GM12873 (cell line): ENCODE data around the gene SORCS2.

Experiments used
- TF ChIP-seq, protein P1 (sequence below): IDR thresholded peaks from 2 replicates; pipeline ENCODE4 v1.5.1; 2012; ENCODE audit warnings: low read depth, mild to moderate bottlenecking, moderate library complexity, low read length, control low read depth; ENCODE audit not compliant: insufficient read depth; ENCODE audit errors: missing control alignments

Gene SORCS2

DNA sequence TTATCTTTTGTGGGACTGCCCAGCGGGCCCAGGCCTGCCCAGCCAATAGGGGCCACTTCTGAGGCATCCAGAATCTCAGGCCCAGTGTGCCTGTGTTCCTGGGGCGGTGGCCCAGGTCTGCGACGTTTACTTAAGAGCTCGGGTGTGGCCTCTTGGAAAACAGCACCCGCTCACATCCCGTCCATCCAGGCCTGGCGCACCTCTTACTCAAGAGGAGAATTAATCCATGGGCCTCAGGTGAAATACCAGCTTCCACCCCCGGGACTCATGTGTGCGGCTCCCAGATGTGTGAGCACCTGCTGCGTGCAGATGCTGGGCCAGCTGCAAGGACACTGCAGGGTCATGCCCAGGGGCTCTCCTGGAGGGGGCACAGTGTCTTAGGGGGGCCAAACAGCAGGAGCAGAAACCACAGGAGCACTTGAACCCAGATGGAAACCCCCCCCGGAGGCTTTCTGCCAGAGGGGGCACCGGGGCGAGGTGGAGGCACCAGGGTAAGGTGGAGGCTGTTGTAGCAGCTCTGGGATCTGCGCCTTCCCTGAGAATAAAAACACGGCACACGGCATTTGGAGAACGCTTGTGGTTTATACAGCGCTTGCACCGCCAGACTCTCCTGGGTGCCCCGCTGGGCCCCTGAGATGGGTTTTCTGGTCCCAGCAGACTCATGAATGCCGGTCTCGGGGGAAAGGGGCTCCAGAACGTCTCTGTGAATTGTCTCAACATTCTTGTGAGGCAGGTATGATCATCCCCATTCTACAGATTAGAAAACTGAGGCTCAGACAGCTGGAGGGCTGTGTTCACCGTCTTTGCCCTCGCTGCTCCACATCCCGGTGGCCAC, 239.6 kb downstream of the SORCS2 start:
- TF ChIP-seq, protein P1, sequence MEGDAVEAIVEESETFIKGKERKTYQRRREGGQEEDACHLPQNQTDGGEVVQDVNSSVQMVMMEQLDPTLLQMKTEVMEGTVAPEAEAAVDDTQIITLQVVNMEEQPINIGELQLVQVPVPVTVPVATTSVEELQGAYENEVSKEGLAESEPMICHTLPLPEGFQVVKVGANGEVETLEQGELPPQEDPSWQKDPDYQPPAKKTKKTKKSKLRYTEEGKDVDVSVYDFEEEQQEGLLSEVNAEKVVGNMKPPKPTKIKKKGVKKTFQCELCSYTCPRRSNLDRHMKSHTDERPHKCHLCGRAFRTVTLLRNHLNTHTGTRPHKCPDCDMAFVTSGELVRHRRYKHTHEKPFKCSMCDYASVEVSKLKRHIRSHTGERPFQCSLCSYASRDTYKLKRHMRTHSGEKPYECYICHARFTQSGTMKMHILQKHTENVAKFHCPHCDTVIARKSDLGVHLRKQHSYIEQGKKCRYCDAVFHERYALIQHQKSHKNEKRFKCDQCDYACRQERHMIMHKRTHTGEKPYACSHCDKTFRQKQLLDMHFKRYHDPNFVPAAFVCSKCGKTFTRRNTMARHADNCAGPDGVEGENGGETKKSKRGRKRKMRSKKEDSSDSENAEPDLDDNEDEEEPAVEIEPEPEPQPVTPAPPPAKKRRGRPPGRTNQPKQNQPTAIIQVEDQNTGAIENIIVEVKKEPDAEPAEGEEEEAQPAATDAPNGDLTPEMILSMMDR: no peak

DNA sequence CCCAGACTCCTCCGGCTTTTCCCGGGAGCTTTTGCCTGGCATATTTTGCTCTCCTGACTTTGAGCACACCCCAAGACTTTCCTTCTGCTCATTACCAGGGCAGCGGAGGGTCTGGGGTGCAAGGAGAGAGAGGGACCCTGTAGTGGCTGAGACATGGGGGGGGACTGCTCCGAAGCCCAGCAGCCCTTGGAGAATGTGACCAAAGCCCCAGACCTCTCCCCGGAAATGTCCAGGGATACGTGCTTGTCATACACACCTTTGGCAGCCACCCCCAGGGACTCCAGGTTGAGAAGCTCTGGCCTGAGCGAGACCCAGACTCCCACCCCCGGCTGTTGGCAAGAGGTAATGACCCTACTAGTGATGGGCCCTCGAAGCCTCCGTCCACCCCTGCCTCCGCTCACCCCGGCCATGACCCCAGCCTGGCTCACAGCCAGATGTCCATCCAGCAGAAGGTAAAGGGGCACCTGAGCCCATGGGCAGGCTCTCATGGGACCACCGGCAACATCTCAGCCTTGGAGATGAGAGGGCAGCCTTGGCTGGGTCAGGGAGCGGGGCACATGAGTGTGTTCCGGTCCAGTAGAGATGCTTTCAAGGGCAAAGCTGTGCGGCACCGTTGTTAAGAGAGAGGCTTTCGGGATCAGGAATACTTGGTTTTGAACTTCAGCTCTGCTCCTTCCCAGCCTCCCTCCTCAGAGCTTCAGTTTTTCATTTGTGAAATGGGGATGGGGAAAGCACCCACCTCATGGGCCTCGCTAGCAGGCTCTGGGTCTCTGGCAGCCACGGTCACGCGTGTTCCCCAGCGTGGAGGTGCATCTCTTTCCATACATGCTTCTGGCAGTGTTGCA, 240.4 kb downstream of the SORCS2 start:
- TF ChIP-seq, protein P1: no peak

DNA sequence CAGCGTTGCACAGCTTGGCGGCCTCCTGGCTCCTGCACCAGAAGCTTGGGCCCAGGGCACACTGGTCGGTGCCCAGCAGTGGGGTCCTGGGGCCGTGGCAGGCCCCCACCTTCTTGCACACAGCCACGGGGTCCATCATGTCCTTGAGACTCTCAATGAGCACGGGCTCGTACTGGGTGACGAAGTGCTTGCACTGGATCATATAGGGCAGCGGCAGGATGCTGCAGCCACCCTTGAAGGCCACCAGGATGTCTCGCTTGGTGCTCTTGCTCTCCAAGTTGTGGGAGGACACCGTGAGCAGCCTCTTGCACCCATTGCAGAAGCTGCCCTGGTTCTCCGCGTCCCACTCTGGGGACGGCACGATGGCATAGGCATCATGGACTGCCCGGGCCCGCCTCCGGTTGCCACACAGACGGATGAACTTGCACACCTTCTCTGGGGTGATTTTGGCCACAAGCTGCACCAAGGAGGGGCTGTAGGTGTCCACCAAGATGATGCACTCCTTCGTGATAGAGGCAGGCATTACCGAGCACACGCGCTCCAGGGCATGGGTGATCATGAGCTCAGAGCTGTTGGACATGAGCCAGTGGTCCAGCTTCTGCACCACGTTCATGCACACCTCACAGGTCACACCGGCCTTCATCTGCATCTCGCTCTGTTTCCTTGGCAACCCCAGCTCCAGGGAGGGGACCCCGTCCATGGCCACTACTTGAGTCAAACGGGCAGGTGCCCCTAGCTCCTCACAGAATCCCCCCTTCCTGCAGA, 241.2 kb downstream of the SORCS2 start:
- TF ChIP-seq, protein P1: no peak

DNA sequence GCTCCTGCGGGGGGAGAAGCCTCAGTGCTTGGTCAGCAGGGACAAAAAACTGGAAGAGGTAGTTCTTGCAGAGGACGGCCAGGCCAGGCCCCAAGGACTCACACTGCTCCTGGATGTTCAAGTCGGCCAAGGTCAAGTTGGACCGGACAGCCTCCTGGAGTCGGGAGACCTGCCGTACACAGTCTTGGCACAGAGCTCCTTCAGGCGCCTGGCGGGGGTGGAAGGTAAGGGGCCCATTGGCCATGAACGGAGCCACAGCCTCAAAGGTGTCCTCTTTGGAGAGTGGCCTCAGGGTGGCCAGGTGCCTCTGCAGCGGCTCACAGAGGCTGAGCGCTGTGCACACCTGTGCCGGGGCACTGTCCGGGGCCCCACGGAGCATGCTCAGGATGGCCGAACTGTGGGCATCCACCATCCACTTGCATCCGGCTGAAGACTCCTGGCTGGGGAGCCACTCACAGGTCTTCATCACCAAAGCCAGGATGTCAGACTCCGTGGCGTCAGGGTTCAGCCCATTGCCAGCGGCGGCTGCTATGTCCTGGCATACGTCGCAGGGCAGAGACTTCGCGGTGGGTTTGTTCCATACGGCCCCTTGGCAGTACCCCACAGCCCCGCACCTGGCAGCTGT, 241.9 kb downstream of the SORCS2 start:
- TF ChIP-seq, protein P1: no peak

DNA sequence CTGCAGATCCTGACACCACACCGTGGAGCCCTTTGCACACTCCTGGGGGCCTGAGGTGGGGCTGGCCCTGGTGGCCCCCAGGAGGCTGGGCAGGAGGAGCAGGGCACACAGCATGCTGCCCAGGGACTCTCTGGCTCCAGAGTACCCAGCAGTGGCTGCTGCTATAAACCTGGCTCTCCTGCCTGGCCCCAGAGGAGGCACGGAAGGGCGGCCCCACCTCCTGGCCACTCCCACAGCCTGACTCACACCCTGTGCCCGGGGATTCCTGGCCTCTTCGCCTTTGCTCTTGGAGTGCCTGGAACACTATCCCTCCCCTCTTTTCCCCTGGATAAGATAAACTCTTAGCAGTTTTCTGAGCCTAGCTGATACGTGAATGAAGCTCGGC, 242.4 kb downstream of the SORCS2 start, which contains the start of gene PSAPL1:
Gene PSAPL1, minus strand, starts transcription at position 165 of the 385 bp plus-strand sequence. Its CDS starts 51 bp downstream, at position 114.
- TF ChIP-seq, protein P1: no peak

DNA sequence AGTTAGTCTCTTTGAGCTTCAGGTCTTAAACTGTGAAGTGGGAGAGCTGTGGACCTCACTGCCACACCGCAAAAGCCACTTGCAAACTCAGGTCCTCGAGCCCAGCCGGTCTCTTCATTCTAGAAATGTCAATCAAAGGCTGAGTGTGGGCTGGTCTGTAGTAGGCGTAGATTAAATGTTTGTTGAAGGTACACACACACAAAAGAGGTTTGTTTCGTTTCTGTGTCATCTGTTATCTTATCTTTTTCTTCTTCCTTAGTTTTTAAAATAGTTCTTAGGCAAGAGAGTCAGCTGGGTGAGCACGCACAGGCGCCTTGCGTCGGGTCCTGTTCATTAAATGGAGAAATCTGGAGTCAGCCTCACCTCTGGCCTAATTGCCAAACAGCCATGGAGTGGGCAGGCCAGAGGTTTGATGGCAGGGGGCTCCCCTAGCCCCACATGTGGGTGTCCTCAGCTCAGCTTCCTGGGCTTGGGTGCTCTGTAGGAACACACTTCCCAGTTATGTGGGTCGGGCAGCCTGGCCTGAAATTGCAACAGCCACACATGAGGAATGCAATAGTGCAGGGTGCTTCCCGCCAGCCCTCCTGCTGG, 243.2 kb downstream of the SORCS2 start:
- TF ChIP-seq, protein P1: no peak
